ENCODE results near the gene NTNG2. TPM values are rescaled to one million over a fixed set of nuclear protein-coding genes. Genes with fewer than 3 reads are reported as not detected.
A peak's percentile ranks its signal among the peaks of the same experiment; 100 is the strongest.

The NTNG2 gene
- total RNA-seq, 1 experiment from 2014 or later = 1.2 TPM

DNA sequence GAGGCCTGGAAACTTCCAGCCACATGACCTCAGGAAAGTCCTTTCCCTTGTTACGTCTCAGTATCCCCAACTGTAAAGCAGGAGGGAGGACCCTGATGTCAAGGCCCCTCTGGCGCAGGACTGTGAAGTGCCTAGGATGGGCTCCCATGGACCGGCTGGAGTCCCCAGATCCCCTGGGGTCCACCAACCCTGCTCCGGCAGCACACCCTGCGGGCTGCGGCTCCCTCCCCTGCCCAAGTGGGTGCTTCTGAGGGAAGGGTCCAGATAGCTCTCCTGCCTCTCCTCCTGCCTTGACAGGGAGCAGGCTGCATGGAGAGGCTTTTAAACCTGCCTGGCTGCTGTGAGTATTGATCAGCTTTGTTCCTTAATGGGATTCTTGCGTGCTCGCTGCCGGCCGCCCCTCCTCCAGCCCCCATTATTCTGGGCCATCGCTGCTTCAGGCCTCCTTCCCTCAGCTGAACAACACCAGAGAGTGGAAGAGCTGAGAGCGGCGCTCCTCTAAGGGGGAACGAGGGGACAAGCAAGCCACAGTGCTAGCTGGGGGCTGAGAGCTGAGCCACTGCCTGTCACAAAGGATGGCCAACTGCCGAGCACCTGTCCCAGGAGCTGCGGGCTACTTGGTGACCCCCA, 25.6 kb upstream of the NTNG2 start:
- no peak overlapping the region for H3K4me3 ChIP-seq (ENCODE audit: insufficient read depth, low read depth, low read length)
- peaks cover 3% of the 10 kb centered on the region; the same call in 1 of the 2 replicates for H3K27me3 ChIP-seq (ENCODE audit: control insufficient read depth, insufficient read depth, low read length)
- no peaks in the 10 kb centered on the region for H3K36me3 ChIP-seq (replicated peaks; ENCODE audit: control insufficient read depth, insufficient read depth, low read length)
- peak; percentile 55 for DNase-seq

DNA sequence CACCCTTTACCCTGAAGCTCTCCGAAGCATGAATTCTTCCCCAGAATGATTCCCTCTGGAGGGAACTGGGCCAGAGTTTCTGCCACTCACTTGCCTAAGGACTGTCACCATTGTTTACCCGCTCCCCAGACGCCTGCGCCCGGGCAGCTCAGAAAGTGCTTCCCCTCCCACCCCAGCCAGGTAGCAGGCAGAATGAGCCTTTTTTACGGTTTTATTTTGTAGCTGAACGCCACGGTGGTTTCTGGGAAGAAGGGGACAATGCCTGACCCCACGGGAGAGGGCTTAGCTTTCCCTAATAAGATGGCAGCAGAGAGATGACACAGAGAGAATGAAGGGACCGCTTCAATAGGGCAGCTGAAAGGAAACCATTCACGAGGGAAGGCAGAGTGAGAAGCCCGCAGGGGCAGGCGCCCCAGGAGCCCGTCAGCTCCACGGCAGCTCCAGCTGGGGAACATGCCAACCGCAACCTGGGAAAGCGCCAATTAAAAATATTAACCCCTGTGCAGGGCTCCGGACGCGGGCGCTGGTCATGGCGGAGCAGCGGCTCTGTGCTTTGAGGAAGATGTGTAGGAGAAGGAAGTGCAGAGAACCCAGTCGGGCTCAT, 20.4 kb upstream of the NTNG2 start:
- Histone ChIP-seq H3K27me3 (ENCODE audit: control insufficient read depth, insufficient read depth, low read length) (peaks cover 9% of the 10 kb centered on the region; the same call in 1 of the 2 replicates), H3K36me3 (replicated peaks; ENCODE audit: control insufficient read depth, insufficient read depth, low read length) (no peaks in the 10 kb centered on the region), H3K4me3 (ENCODE audit: insufficient read depth, low read depth, low read length) (peak overlapping the region; percentile 66)
- DNase-seq = peak; percentile 78

DNA sequence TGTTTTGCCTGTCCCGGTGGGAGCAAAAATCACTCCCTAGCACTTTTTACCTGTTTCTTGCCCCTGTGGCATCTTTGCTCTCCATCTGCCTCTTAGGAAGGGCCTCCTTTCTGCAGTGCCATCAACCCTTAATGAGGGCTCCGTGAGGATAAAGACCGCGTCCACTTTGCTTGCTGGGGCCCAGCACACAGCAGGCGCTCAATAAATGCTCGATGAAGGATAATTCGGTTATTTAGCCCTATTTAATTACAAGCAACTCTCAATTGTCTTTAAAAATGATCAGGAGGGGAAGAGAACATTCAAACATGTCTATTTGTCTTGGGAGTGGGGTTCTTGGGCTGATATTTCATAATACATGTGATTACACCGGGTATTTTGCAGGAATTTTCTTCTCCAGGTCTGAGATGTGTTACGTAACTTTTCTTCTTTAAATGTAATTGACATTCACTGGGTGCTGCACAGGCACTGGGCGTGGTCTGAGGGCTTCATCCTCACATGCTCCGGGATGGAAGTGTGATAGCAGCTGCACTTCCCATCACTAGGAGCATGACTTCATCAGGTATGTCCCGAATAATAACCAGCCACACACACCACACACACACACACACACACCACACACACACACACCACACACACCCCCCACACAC, 19.8 kb upstream of the NTNG2 start:
- peak overlapping the region; percentile 66 for H3K4me3 ChIP-seq (ENCODE audit: insufficient read depth, low read depth, low read length)

DNA sequence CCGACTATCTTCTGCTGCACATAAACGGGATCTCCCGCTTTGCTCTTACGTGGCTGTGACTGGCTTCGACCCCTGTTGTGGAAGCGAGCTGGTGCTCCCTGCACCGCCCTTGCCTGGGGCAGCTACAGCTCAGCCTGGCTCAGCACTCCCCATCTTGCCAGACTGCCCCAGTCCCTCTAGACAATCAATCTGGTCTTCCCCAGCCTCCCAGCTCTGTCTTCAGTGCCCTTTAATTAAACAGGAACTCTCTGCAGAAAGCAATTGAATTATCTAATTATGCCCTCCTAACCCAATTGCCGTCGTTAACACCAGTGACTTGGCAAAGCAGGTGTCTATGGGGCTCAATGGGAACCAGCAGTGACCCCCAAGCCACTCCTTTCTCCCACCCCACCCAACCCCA, 18.9 kb upstream of the NTNG2 start:
- Histone ChIP-seq H3K36me3 (replicated peaks; ENCODE audit: control insufficient read depth, insufficient read depth, low read length) (no peaks in the 10 kb centered on the region), H3K4me3 (ENCODE audit: insufficient read depth, low read depth, low read length) (no peak overlapping the region), H3K27me3 (ENCODE audit: control insufficient read depth, insufficient read depth, low read length) (peaks cover 9% of the 10 kb centered on the region; the same call in 1 of the 2 replicates)
- peak; percentile 41 for DNase-seq

More for the DNA sequence above, 19.8 kb upstream of the NTNG2 start:
- H3K36me3 ChIP-seq (replicated peaks; ENCODE audit: control insufficient read depth, insufficient read depth, low read length) = no peaks in the 10 kb centered on the region
- H3K27me3 ChIP-seq (ENCODE audit: control insufficient read depth, insufficient read depth, low read length) = peaks cover 9% of the 10 kb centered on the region; the same call in 1 of the 2 replicates
- peak; percentile 43 for DNase-seq

DNA sequence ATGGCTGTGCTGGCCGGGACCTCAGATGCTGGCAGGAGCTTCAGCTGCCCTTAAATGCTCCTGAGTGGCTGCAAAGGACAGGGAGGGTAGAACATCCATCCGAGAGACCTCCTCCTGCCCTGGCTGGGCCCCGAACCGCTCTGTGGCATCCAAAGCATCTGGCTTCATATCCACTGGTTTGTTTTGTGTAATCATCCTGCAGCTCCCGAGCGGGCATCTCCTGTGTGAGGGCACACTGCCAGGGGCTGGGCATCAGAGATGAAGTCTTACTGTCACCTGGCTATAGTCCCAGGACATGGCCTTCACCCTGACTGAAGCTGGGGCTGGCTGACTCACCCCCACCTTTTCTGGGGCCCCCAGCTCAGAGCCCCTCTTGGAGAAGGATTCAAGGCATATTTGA, 18.5 kb upstream of the NTNG2 start:
- Histone ChIP-seq H3K27me3 (ENCODE audit: control insufficient read depth, insufficient read depth, low read length) (peaks cover 9% of the 10 kb centered on the region; the same call in 1 of the 2 replicates), H3K4me3 (ENCODE audit: insufficient read depth, low read depth, low read length) (no peak overlapping the region), H3K36me3 (replicated peaks; ENCODE audit: control insufficient read depth, insufficient read depth, low read length) (no peaks in the 10 kb centered on the region)
- no peak for DNase-seq

DNA sequence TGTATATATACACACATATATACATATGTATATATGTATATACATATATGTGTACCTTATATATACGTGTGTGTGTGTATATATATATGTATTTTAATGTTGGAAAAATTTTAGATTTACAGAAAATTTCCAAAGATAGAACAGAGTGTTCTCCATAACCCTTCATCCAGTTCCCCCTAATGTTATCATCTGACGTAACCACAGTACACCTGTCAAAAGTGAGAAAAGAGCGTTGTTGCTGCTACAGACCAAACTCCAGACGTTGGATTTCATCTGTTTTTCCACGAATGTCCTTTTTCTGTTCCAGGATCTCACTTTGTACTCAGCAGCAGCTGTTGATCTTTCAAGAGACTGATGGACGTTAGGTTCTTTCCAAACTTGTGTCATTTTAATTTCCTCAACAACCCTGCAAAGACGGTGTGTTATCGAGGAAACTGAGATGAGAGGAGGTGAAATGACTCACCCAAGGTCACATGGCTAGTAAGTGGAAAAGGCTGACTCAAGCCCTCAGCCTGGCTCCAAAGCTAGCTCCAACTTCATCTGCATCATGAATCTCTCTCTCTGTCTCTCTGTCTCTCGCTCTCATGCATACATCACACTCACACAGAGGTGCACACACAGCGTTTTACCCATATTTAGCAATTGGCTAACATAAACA, 17.0 kb upstream of the NTNG2 start:
- no peak overlapping the region for H3K4me3 ChIP-seq (ENCODE audit: insufficient read depth, low read depth, low read length)
- DNase-seq = no peak
- H3K27me3 ChIP-seq (ENCODE audit: control insufficient read depth, insufficient read depth, low read length) = peaks cover 9% of the 10 kb centered on the region; the same call in 1 of the 2 replicates
- H3K36me3 ChIP-seq (replicated peaks; ENCODE audit: control insufficient read depth, insufficient read depth, low read length) = no peaks in the 10 kb centered on the region

DNA sequence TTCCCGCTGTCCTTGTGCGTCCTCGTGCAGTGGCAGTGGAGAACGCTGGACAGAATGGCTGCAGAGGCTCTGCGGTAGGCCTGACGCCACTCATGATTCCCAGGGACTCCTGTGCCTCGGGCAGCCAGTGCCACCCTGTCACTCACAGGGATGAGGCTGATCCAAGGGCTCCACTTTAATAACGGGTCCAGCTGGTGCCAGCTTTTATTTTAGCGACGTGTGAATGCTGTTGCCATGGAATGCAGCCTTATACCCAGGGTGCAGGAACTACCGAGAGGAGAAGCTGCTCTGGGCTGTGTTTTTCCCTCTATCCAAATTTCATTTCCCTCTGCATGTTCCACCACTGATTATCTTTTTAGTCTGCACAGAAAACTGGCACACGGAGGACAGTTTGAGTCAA, 15.8 kb upstream of the NTNG2 start:
- no peak for DNase-seq
- peaks cover 5% of the 10 kb centered on the region; the same call in 1 of the 2 replicates for H3K27me3 ChIP-seq (ENCODE audit: control insufficient read depth, insufficient read depth, low read length)

DNA sequence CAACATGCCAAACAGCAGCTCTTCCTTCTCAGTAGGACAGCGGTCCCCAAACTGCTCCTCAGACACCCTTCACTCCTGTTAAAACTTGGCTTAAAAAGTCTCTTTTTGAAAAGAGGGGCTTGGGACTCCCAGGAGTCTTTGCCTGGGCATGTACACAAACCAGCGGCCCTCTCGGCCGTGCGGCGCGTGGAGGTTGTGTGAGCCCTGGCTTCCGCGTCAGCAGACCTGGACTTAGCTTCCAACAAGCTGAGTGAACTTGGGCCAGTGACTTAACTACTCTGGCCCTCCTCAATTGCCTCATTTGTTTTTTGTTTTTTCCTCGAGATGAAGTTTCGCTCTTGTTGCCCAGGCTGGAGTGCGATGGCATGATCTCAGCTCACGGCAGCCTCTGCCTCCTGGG, 15.3 kb upstream of the NTNG2 start:
- peaks cover 5% of the 10 kb centered on the region; the same call in 1 of the 2 replicates for H3K27me3 ChIP-seq (ENCODE audit: control insufficient read depth, insufficient read depth, low read length)
- H3K36me3 ChIP-seq (replicated peaks; ENCODE audit: control insufficient read depth, insufficient read depth, low read length) = no peaks in the 10 kb centered on the region
- DNase-seq = no peak
- no peak overlapping the region for H3K4me3 ChIP-seq (ENCODE audit: insufficient read depth, low read depth, low read length)

More for the DNA sequence above, 15.8 kb upstream of the NTNG2 start:
- Histone ChIP-seq H3K4me3 (ENCODE audit: insufficient read depth, low read depth, low read length) (no peak overlapping the region), H3K36me3 (replicated peaks; ENCODE audit: control insufficient read depth, insufficient read depth, low read length) (no peaks in the 10 kb centered on the region)

DNA sequence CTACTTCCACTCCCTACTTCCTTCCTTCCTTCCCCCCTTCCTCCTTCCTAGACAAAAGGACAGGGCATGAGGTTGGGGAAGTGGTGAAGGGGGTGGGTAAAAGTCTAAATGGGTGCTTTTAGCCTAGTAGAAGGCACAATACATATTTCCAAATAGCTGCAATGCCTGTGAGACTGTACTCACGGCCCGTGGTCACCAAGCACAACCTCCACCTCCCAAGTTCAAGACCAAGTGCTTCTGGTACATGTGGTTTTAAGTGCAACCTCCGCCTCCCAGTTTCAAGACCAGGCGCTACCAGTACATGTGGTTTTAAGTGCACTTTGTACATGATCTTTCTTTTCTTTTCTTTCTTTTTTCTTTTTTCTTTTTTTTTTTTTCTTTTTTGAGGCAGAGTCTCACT, 14.5 kb upstream of the NTNG2 start:
- H3K36me3 ChIP-seq (replicated peaks; ENCODE audit: control insufficient read depth, insufficient read depth, low read length) = no peaks in the 10 kb centered on the region
- no peaks in the 10 kb centered on the region for H3K27me3 ChIP-seq (ENCODE audit: control insufficient read depth, insufficient read depth, low read length)
- no peak overlapping the region for H3K4me3 ChIP-seq (ENCODE audit: insufficient read depth, low read depth, low read length)
- DNase-seq = no peak

DNA sequence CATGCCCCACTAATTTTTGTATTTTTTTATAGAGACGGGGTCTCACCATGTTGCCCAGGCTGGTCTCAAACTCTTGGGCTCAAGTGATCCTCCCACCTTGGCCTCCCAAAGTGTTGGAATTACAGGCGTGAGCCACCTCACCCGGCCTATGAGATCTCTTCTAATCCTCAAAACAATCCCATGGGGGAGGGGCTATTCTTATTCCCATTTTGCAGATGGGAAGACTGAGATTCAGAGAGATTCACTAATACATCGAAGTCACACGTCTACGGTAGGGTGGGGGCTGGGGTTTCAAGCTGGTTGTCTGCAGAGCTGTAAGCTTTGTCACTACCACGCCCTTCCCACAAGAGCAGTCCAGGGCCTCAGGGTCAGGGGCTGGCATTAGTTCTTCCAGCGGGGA, 14.0 kb upstream of the NTNG2 start:
- H3K27me3 ChIP-seq (ENCODE audit: control insufficient read depth, insufficient read depth, low read length) = no peaks in the 10 kb centered on the region
- no peak overlapping the region for H3K4me3 ChIP-seq (ENCODE audit: insufficient read depth, low read depth, low read length)
- DNase-seq = no peak

DNA sequence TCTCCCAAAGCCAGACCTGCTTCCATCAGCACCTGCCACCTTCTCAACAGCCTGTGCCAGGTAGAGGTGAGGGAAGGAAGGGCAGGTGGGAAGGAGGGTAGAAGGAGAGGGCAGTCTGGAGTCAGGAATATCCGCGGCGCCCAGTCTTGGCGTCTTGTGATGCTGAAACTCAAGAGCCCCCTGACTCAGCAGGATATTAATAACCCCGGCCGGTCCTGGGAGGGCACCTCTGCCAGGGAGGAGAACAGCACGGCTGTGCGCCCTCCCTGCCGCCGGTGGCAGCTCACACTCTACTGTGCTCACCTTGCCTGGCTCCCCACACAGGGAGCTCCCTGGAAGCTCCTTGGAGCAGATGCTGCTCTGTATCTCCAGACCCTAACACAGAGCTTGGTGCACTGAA, 11.6 kb upstream of the NTNG2 start:
- no peak for DNase-seq
- H3K4me3 ChIP-seq (ENCODE audit: insufficient read depth, low read depth, low read length) = no peak overlapping the region
- no peaks in the 10 kb centered on the region for H3K36me3 ChIP-seq (replicated peaks; ENCODE audit: control insufficient read depth, insufficient read depth, low read length)
- no peaks in the 10 kb centered on the region for H3K27me3 ChIP-seq (ENCODE audit: control insufficient read depth, insufficient read depth, low read length)

More for the DNA sequence above, 14.0 kb upstream of the NTNG2 start:
- no peaks in the 10 kb centered on the region for H3K36me3 ChIP-seq (replicated peaks; ENCODE audit: control insufficient read depth, insufficient read depth, low read length)

DNA sequence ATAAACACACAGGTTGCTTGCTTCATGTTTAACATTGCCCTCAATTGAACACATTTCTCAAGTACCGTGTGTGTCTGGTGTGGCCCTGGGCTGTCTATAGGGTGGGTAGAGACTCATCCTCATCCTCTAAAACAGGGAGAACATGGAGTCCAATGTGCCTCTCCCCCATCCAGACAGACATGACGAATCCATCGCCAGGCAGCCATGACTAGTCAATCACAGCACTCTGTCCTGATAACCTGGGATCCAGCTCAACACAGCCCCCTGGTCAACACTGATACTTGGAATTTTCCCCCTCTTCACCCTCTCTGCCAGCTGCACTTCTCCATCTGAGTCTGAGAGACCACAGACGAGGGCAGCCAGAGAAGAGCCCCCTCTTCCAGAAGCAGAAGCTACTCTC, 10.7 kb upstream of the NTNG2 start:
- no peak for DNase-seq
- no peaks in the 10 kb centered on the region for H3K36me3 ChIP-seq (replicated peaks; ENCODE audit: control insufficient read depth, insufficient read depth, low read length)
- no peak overlapping the region for H3K4me3 ChIP-seq (ENCODE audit: insufficient read depth, low read depth, low read length)
- peaks cover 1% of the 10 kb centered on the region; the same call in 1 of the 2 replicates for H3K27me3 ChIP-seq (ENCODE audit: control insufficient read depth, insufficient read depth, low read length)

DNA sequence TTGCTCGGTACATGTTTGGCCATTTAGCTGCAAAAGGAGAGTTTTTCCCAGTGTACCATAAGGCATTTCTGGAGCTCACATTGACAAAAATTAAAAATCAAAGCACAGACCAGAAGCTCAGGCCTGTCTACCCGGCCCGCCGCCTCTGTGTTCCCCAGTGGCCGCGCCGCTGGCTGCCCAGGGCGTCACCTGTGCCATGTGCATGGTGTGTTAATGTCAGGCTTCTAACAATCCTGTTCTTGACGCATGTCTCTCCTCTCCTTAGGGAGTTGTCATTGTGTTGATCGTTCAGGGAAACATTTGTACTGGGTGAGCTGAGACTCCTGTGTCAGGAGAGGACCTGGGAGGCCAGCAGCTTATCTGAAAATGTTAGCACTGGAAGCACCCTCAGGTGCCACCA, 9.6 kb upstream of the NTNG2 start:
- no peak for DNase-seq
- Histone ChIP-seq H3K27me3 (ENCODE audit: control insufficient read depth, insufficient read depth, low read length) (peaks cover 2% of the 10 kb centered on the region; the same call in 1 of the 2 replicates), H3K36me3 (replicated peaks; ENCODE audit: control insufficient read depth, insufficient read depth, low read length) (no peaks in the 10 kb centered on the region), H3K4me3 (ENCODE audit: insufficient read depth, low read depth, low read length) (no peak overlapping the region)

DNA sequence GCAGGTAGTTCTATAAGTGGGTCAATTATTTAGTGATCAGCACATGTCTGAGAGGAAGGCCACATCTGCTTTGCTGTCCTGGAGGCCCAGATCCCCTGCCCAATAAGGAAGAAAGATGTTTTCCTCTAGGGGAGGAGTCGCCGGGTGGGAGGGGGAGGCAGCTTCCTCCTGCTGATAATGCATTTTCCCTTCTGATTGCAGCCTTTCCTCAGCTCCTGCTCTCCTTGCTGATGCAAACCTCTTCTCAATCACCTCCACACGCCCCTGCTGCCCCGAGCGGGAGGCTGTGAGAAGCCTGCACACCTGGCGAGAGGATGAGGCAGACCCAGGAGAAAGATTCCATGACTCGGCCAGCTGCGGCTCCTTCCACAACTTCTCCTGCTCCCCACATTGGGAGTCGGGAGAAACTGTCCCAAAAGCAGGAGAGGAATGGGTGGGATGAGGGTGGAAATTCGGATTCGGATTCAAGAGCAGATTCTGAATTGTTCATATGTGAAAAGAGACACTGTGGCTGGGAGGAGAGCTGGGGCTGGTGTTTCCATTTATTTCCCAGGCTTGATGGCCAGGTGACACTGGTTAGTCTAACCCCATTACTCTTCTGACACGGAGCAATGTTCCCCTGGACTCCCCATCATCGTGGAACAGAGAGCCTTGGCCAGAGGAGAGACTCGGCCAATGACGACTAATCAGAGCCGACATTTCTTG, 6.8 kb upstream of the NTNG2 start:
- DNase-seq = peak; percentile 85
- Histone ChIP-seq H3K36me3 (replicated peaks; ENCODE audit: control insufficient read depth, insufficient read depth, low read length) (no peaks in the 10 kb centered on the region), H3K27me3 (ENCODE audit: control insufficient read depth, insufficient read depth, low read length) (peaks cover 12% of the 10 kb centered on the region), H3K4me3 (ENCODE audit: insufficient read depth, low read depth, low read length) (no peak overlapping the region)

Measured in H7 (cell line).